Mucosa of descending colon (tissue), 3 donors: ENCODE results near the gene SLC9B1. TPM values are rescaled to one million over a fixed set of nuclear protein-coding genes. Genes with fewer than 3 reads are reported as not detected.

Experiments
- ATAC-seq: fragments of 200-7000 bp; cut with Tn5 transposase; one replicate; pipeline ENCODE4 v1.9.1; 2020; ENCODE audit warnings: mild to moderate bottlenecking, moderate library complexity
- DNase-seq, 3 donors: peaks; one replicate each; pipeline ENCODE4 v3.0.0-alpha.2; 2020
- H3K36me3 ChIP-seq: fragments of 200-600 bp; one replicate; pipeline ENCODE4 v1.8.0; 2021; ENCODE audit warnings: low read depth, mild to moderate bottlenecking
- H3K4me1 ChIP-seq: fragments of 200-600 bp; one replicate; pipeline ENCODE4 v1.8.0; 2021; ENCODE audit warnings: low read depth, mild to moderate bottlenecking
- H3K4me3 ChIP-seq: fragments of 200-600 bp; one replicate; pipeline ENCODE4 v1.8.0; 2021; ENCODE audit warnings: mild to moderate bottlenecking
- H3K9me3 ChIP-seq: fragments of 200-600 bp; one replicate; pipeline ENCODE4 v1.8.0; 2021; ENCODE audit warnings: mild to moderate bottlenecking
- intact Hi-C, 2 donors: fragments of 100-400 bp; cut with DNase I in 1 of 2; cut with micrococcal nuclease in 1 of 2; formaldehyde crosslinking; loops; one replicate each; pipeline versions ENCODE4 v1.11.0 to v1.11.1; 2022; cut with DNase I, micrococcal nuclease
- total RNA-seq, 3 donors: library from RNA; stranded (reverse); fragmentation: NEBNext Ultra II Directional in 2 of 3; extraction: Animal tissue kit (Norgen Biotek cat#: 25700) in 2 of 3; gene quantifications; one replicate each; pipeline versions ENCODE4 v1.2.1 to v1.2.4, GENCODE V29; 2021 to 2023
- TF ChIP-seq, protein P1 (sequence below): fragments of 200-600 bp; IDR thresholded peaks from one replicate; pipeline ENCODE4 v1.8.0; 2022; ENCODE audit warnings: antibody characterized with exemption, mild to moderate bottlenecking
- donor health status: DM: no; HTN: no; CAD: no; lungs with moderate emphysema.
- donor health status: DM: no; HTN: no; CAD: no.
- donor health status: DM: no; HTN: yes; CAD: no.

The SLC9B1 gene
- total RNA-seq, 3 donors from 2014 or later = 0.65 to 1.4 TPM; not detected in 1

DNA sequence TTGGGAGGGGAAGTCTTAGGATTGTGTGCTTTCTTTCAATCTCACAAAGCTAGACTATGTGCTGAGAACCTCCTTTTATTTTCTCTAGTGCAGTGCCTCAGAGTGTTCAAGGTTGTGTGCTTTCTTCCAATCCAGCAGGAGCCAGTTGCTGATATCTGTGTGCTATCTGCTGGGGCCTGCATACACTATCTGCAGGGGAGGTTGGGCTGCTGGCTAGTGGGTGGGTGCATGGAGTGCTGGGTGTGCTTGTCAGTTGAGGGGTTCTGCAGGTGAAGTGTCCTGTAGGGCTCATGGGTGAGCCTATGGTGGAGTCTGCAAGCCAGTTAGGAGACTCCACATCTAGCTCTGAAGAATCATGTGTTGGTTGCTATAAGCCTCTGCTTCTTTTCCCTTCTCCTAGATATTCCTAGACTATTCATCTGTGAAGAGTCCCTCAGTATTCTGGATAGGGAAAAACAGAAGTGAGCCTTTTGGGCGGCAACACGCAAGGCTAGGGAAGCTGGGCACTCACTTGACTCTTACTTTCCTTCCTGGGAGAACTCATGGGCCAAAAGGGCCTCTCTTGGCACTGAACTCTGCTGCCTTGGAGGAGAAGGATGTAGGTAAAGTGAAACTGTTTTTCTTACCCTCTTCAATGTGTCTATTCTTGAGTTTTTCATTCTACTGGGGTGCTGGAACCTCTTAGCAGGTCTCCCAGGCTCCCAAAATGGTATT is 158.7 kb downstream of the SLC9B1 start:
- DNase-seq = no peak
- Histone ChIP-seq H3K9me3 (peaks cover 12% of the 10 kb centered on the region), H3K36me3 (no peaks in the 10 kb centered on the region), H3K4me1 (no peaks in the 10 kb centered on the region), H3K4me3 (no peak overlapping the region)
- TF ChIP-seq, protein P1, sequence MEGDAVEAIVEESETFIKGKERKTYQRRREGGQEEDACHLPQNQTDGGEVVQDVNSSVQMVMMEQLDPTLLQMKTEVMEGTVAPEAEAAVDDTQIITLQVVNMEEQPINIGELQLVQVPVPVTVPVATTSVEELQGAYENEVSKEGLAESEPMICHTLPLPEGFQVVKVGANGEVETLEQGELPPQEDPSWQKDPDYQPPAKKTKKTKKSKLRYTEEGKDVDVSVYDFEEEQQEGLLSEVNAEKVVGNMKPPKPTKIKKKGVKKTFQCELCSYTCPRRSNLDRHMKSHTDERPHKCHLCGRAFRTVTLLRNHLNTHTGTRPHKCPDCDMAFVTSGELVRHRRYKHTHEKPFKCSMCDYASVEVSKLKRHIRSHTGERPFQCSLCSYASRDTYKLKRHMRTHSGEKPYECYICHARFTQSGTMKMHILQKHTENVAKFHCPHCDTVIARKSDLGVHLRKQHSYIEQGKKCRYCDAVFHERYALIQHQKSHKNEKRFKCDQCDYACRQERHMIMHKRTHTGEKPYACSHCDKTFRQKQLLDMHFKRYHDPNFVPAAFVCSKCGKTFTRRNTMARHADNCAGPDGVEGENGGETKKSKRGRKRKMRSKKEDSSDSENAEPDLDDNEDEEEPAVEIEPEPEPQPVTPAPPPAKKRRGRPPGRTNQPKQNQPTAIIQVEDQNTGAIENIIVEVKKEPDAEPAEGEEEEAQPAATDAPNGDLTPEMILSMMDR = no peak
- intact Hi-C loops = no loop called here
- ATAC-seq = no peak

DNA sequence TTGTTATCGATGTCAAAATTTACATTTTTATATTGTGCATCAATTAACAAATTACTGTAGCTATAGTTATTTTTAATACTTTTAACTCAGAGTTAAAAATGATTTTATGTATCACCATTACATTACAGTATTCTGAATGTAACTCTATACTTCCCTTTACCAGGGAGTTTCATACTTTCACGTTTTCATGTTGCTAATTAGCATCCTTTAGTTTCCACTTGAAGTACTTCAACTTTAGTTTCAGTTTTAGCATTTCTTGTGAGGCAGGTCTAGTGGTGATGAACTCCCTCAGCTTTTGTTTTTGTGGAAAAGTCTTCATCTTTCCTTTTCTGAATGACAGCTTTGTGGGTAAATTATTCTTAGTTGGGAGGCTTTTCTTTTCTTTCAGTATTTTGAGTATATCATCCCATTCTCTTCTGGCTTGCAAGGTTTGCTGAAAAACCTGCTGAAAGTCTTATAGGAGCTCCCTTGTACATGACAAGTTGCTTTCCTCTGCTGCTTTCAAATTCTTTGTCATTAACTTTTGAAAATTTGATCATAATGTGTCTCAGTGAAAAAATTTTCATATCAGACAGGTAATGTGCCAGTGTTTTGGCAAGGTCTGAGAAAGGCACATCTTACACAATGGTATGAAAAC is 160.6 kb downstream of the SLC9B1 start:
- H3K36me3 ChIP-seq = no peaks in the 10 kb centered on the region
- TF ChIP-seq, protein P1 = no peak
- H3K4me1 ChIP-seq = no peaks in the 10 kb centered on the region
- ATAC-seq = no peak
- H3K9me3 ChIP-seq = peaks cover 12% of the 10 kb centered on the region
- intact Hi-C loops = no loop called here
- no peak overlapping the region for H3K4me3 ChIP-seq
- DNase-seq = no peak

Other genes with a start within 250 kb of the SLC9B1 start
- 100 to 1,000 TPM; 290 to 303 (median 293) TPM for gene UBE2D3, start 192.2 kb downstream of the SLC9B1 start, total RNA-seq
- 10 to 100 TPM; 22.5 to 24.5 (median 23.1) TPM for gene CISD2, start 150.7 kb downstream of the SLC9B1 start, total RNA-seq
- 1 to 10 TPM in 2 of 3 donors, under 1 TPM in 1; 0.84 to 9.7 (median 2.9) TPM for gene SLC9B2, start 57.1 kb upstream of the SLC9B1 start, total RNA-seq
- 10 to 100 TPM; 27.1 to 35.1 (median 31.2) TPM for gene BDH2, start 80.1 kb upstream of the SLC9B1 start, total RNA-seq
- gene CENPE, start 178.6 kb upstream of the SLC9B1 start, total RNA-seq = 1 to 10 TPM; 1.9 to 9.3 (median 2.8) TPM